Measurements from ENCODE around the gene SOX13. TPM values are rescaled to one million over a fixed set of nuclear protein-coding genes. Genes with fewer than 3 reads are reported as not detected.

Gene SOX13
- total and polyA plus RNA-seq, 2 of the 4 experiments (the other 2 are of a cell fraction) = 0.54 to 3.5 TPM

DNA sequence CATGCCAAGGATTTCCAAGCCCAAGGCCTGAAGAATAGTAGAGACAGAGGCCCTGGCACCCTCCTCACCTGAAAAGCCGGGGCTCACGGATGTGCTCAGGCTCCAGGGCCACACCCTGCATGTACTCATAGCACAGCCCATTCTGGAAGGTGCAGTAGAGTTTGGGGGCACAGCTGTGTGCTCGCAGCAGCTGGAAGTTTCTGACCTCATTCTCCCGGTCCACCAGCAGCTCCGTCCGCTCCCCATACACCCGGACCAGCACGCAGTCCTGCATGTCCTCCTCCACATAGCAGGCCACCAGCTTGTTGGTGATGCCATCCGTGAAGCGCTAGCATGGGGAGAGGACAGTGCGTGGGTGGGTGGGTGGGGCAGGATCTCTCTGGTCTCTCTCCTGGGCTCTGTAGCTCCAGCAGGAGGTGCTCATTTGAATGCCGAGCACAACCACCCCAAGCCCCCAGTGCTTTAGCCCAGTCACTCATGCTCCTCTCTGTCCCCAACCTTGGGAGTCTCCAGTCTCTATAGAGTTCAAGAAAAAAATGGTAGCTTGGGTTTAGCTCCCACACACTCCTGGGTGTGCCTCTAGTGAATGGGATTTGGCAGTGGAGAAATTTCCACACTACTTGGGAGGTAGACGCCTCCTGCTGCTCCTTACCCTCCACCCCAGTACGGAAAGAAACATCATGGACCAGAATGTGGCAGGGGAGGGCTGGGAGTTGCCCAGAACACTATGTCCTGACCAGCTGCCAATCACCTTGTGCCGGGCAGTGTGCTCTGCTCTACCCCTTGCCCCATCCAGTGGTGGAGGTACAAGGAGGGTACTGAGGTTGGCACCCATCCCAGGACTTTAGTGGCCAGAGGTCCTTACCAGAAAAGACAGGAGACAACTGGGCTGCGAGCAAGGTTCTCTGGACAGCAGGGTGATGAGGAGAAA, 77.0 kb downstream of the SOX13 start:
- ChIA-PET CTCF (no interaction called here), POLR2A (ENCODE audit: unreplicated experiment) (no interaction called here)
- H3K9ac ChIP-seq (ENCODE audit: low read depth, low read length) = no peak overlapping the region
- H2AFZ ChIP-seq (replicated peaks; ENCODE audit: low read length, poor library complexity) = no peak overlapping the region
- H3K18ac ChIP-seq (ENCODE audit: low read depth, low read length) = no peak overlapping the region
- H2AK9ac ChIP-seq (replicated peaks; ENCODE audit: low read depth, low read length, poor library complexity) = peak overlapping the region; percentile 65
- no peak overlapping the region for H3K4me2 ChIP-seq (ENCODE audit: low read depth, low read length)
- H3K79me1 ChIP-seq (ENCODE audit: low read depth in 1 of 2, low read length in 2 of 2) = peaks cover 0 to 9% of the 10 kb centered on the region in 2 experiments; a peak in 3 of 4 replicates
- no peaks in the 10 kb centered on the region for H4K20me1 ChIP-seq (ENCODE audit: insufficient read depth, low read length)
- no peak overlapping the region for H2BK5ac ChIP-seq (ENCODE audit: low read depth, low read length, poor library complexity, severe bottlenecking)
- H4K91ac ChIP-seq (ENCODE audit: insufficient read depth, low read depth, low read length) = no peak overlapping the region
- DNase-seq = no peak
- H3K9me3 ChIP-seq (ENCODE audit: control insufficient read depth, insufficient read depth, low read length) = no peaks in the 10 kb centered on the region
- no peak overlapping the region for H3K4me3 ChIP-seq (ENCODE audit: insufficient read depth, low read depth, low read length)
- peaks cover 7% of the 10 kb centered on the region; the same call in 1 of the 2 replicates for H3K9me1 ChIP-seq (ENCODE audit: insufficient read depth, low read length)
- H3K4ac ChIP-seq (ENCODE audit: low read depth, low read length) = no peak overlapping the region
- intact Hi-C loops (cut with micrococcal nuclease) = no loop called here
- in situ Hi-C loops (cut with MboI; ENCODE audit: low sequenced_read_pairs) = no loop called here
- no peak overlapping the region for H3K14ac ChIP-seq (replicated peaks; ENCODE audit: low read depth, low read length)
- H3K23ac ChIP-seq (ENCODE audit: low read depth, low read length) = no peak overlapping the region
- H3K4me1 ChIP-seq (ENCODE audit: control insufficient read depth, insufficient read depth, low read length) = peaks cover 7% of the 10 kb centered on the region
- WGBS, 2 experiments (ENCODE audit: extremely low coverage in 2 of 2, insufficient read length in 1 of 2) = 83% methylated on average over 1 of the region's 16 CpGs; no CpG with 5 or more reads in 1 of the 2 experiments
- no TSS peak for BruUV-seq (replicated peaks)
- H4K8ac ChIP-seq (ENCODE audit: low read depth in 2 of 2, low read length in 2 of 2) = no peak overlapping the region
- no peak for TF ChIP-seq BHLHE40 (IDR thresholded peaks at IDR 0.05; ENCODE audit: low read depth, low read length)
- no peak for TF ChIP-seq RCOR1 (IDR thresholded peaks at IDR 0.05; ENCODE audit: insufficient replicate concordance, low read length)
- no peak for TF ChIP-seq NFE2L2 (IDR thresholded peaks at IDR 0.05; ENCODE audit: low read depth, low read length)
- TF ChIP-seq RFX5 (IDR thresholded peaks at IDR 0.05; ENCODE audit: low read depth, low read length) = no peak
- TF ChIP-seq MAZ (IDR thresholded peaks at IDR 0.05; ENCODE audit: borderline replicate concordance, low read depth, low read length) = no peak
- no peak overlapping the region for H3K56ac ChIP-seq (ENCODE audit: extremely low read depth, insufficient read depth, low read length)
- peaks cover 9% of the 10 kb centered on the region for H3K36me3 ChIP-seq (ENCODE audit: control insufficient read depth, insufficient read depth, low read length)
- H3K27ac ChIP-seq (ENCODE audit: insufficient read depth, low read length) = no peak overlapping the region
- no peak overlapping the region for H2BK20ac ChIP-seq (ENCODE audit: low read depth, low read length)
- ATAC-seq (ENCODE audit: low read depth) = no peak
- no peak overlapping the region for H4K5ac ChIP-seq (ENCODE audit: low read depth, low read length)
- no peaks in the 10 kb centered on the region; the same call in 1 of the 2 replicates for H3K27me3 ChIP-seq (ENCODE audit: control insufficient read depth, insufficient read depth, low read length)
- no peak overlapping the region for H2BK120ac ChIP-seq (ENCODE audit: low read depth, low read length)
- H2AK5ac ChIP-seq (ENCODE audit: low read depth, low read length) = no peak overlapping the region
- dilution Hi-C loops (cut with HindIII; ENCODE audit: low sequenced_read_pairs, unreplicated experiment) = loop anchor here (25.0 kb wide), 2 partner anchors 237 to 288 kb away; partner anchors contain the start of gene SNRPE
- H2BK15ac ChIP-seq (ENCODE audit: low read depth, low read length) = no peak overlapping the region
